GM12878 (cell line): Measurements from ENCODE around the gene PACS1.

Experiments
- CBFB ChIP-seq: IDR thresholded peaks from 2 replicates; pipeline ENCODE4 v1.6.1; 2016; ENCODE audit warnings: antibody characterized with exemption, low read depth
- CTCF ChIP-seq, 3 experiments: IDR thresholded peaks in 2 of 3; conservative IDR thresholded peaks in 1 of 3; 2 replicates each; pipeline ENCODE4 v1.5.1; 2011; ENCODE audit warnings: low read depth in 3 of 3, low read length in 3 of 3, mild to moderate bottlenecking in 3 of 3, control low read depth in 2 of 3, moderate library complexity in 2 of 3, inconsistent platforms in 1 of 3, mixed read lengths in 1 of 3; ENCODE audit not compliant: control insufficient read depth in 2 of 3, insufficient read depth in 1 of 3; ENCODE audit errors: extremely low read depth in 1 of 3
- ELK1 ChIP-seq: IDR thresholded peaks from 2 replicates; pipeline ENCODE4 v1.6.1; 2012; ENCODE audit warnings: low read depth, low read length, improper control_type of control experiment
- EZH2 ChIP-seq: IDR thresholded peaks from 2 replicates; pipeline ENCODE4 v1.6.1; 2012; ENCODE audit warnings: low read depth, mild to moderate bottlenecking, control low read depth, inconsistent platforms, low read length, borderline replicate concordance; ENCODE audit not compliant: control insufficient read depth
- GABPA ChIP-seq: IDR thresholded peaks from 2 replicates; pipeline ENCODE4 v1.6.1; 2014; ENCODE audit warnings: antibody characterized with exemption, low read depth, mild to moderate bottlenecking, inconsistent platforms
- NR2C2 ChIP-seq: IDR thresholded peaks from 2 replicates; pipeline ENCODE4 v1.6.1; 2011; ENCODE audit warnings: borderline replicate concordance, low read depth; ENCODE audit not compliant: control insufficient read depth, insufficient read length
- POLR2AphosphoS2 ChIP-seq: IDR thresholded peaks from 2 replicates; pipeline ENCODE4 v1.6.1; 2011; ENCODE audit warnings: low read depth, mild to moderate bottlenecking, low read length, improper control_type of control experiment, moderate library complexity
- POLR2AphosphoS5 ChIP-seq: IDR thresholded peaks from 2 replicates; pipeline ENCODE4 v1.6.1; 2011; ENCODE audit warnings: mild to moderate bottlenecking, low read length, inconsistent platforms
- STAT1 ChIP-seq: fragments of 450-650 bp; conservative IDR thresholded peaks from 2 replicates; pipeline ENCODE4 v1.6.1; 2014; ENCODE audit warnings: antibody characterized with exemption, mild to moderate bottlenecking

- TF ChIP-seq NR2C2 (no peak), CBFB (no peak), POLR2AphosphoS2 (no peak), CTCF (IDR thresholded peaks at IDR 0.05 in 2 of 3, conservative IDR thresholded peaks at IDR 0.05 in 1 of 3; ENCODE audit: control insufficient read depth in 2 of 3, extremely low read depth in 1 of 3, insufficient read depth in 1 of 3, low read depth in 3 of 3, low read length in 3 of 3) (no peak), ELK1 (no peak), EZH2 (no peak), POLR2AphosphoS5 (no peak), STAT1 (no peak), GABPA (no peak)
Observed at GRCh38 chr11:66264383-66264782, 194.3 kb downstream of the PACS1 start.
